ENCODE data around the gene LRRK2. TPM values are rescaled to one million over a fixed set of nuclear protein-coding genes. Genes with fewer than 3 reads are reported as not detected.

The LRRK2 gene
- total RNA-seq, 1 experiment from 2014 or later, result 0.26 TPM

GRCh38 chr12:40216516-40217288 is 8.1 kb upstream of the LRRK2 start:
- Histone ChIP-seq H3F3A (ENCODE audit: insufficient read depth, low read depth) (no peaks in the 10 kb centered on the region), H4K20me1 (ENCODE audit: insufficient read depth) (no peaks in the 10 kb centered on the region), H3K36me3 (ENCODE audit: low read depth) (no peaks in the 10 kb centered on the region), H3K27me3 (ENCODE audit: insufficient read depth, low read depth) (no peaks in the 10 kb centered on the region), H2AFZ (no peak overlapping the region), H3K9me3 (ENCODE audit: insufficient read depth, low read depth) (no peaks in the 10 kb centered on the region; the same call in 1 of the 2 replicates), H3K4me1 (replicated peaks; ENCODE audit: insufficient read depth) (no peaks in the 10 kb centered on the region), H3K9me2 (ENCODE audit: insufficient read depth) (no peaks in the 10 kb centered on the region; the same call in 1 of the 2 replicates), H3K4me2 (no peak overlapping the region), H3K79me2 (ENCODE audit: low read depth) (no peaks in the 10 kb centered on the region), H3K4me3 (no peak overlapping the region), H3K27ac (no peak overlapping the region)
- TF ChIP-seq EZH2 (IDR thresholded peaks at IDR 0.05; ENCODE audit: low read depth) (no peak), CTCF (conservative IDR thresholded peaks at IDR 0.05) (no peak)
- intact Hi-C loops (cut with micrococcal nuclease; ENCODE audit: unreplicated experiment), result no loop called here
- no TSS peak for BruUV-seq (replicated peaks)
- POLR2A ChIA-PET (ENCODE audit: unreplicated experiment), result no interaction called here
- DNase-seq, result no peak
- CTCF ChIA-PET, result no interaction called here

GRCh38 chr12:40219760-40220159 is 5.0 kb upstream of the LRRK2 start:
- intact Hi-C loops (cut with micrococcal nuclease; ENCODE audit: unreplicated experiment), result no loop called here

GRCh38 chr12:40222247-40222646 is 2.5 kb upstream of the LRRK2 start:
- no peak for TF ChIP-seq EZH2 (IDR thresholded peaks at IDR 0.05; ENCODE audit: low read depth)
- no peak for TF ChIP-seq CTCF (conservative IDR thresholded peaks at IDR 0.05)
- no peaks in the 10 kb centered on the region; the same call in 1 of the 2 replicates for H3K9me2 ChIP-seq (ENCODE audit: insufficient read depth)
- POLR2A ChIA-PET (ENCODE audit: unreplicated experiment), result no interaction called here
- H4K20me1 ChIP-seq (ENCODE audit: insufficient read depth), result no peaks in the 10 kb centered on the region
- H3K36me3 ChIP-seq (ENCODE audit: low read depth), result no peaks in the 10 kb centered on the region
- no peaks in the 10 kb centered on the region; the same call in 1 of the 2 replicates for H3K9me3 ChIP-seq (ENCODE audit: insufficient read depth, low read depth)
- no peaks in the 10 kb centered on the region for H3K79me2 ChIP-seq (ENCODE audit: low read depth)
- H3F3A ChIP-seq (ENCODE audit: insufficient read depth, low read depth), result no peaks in the 10 kb centered on the region
- H3K4me2 ChIP-seq, result no peak overlapping the region
- BruUV-seq (replicated peaks), result no TSS peak
- H2AFZ ChIP-seq, result no peak overlapping the region
- no peaks in the 10 kb centered on the region for H3K27me3 ChIP-seq (ENCODE audit: insufficient read depth, low read depth)
- H3K4me1 ChIP-seq (replicated peaks; ENCODE audit: insufficient read depth), result 0 out of 2 replicates have a peak, but pooled peaks cover 6% of the 10 kb centered on the region
- intact Hi-C loops (cut with micrococcal nuclease; ENCODE audit: unreplicated experiment), result no loop called here
- H3K4me3 ChIP-seq, result no peak overlapping the region
- DNase-seq, result no peak
- H3K27ac ChIP-seq, result no peak overlapping the region
- CTCF ChIA-PET, result no interaction called here

More at GRCh38 chr12:40219760-40220159, 5.0 kb upstream of the LRRK2 start:
- Histone ChIP-seq H3K4me1 (replicated peaks; ENCODE audit: insufficient read depth) (0 out of 2 replicates have a peak, but pooled peaks cover 6% of the 10 kb centered on the region), H3K36me3 (ENCODE audit: low read depth) (no peaks in the 10 kb centered on the region), H3K9me3 (ENCODE audit: insufficient read depth, low read depth) (no peaks in the 10 kb centered on the region; the same call in 1 of the 2 replicates), H3K9me2 (ENCODE audit: insufficient read depth) (no peaks in the 10 kb centered on the region; the same call in 1 of the 2 replicates), H3K27me3 (ENCODE audit: insufficient read depth, low read depth) (no peaks in the 10 kb centered on the region), H3K27ac (no peak overlapping the region), H2AFZ (no peak overlapping the region), H3F3A (ENCODE audit: insufficient read depth, low read depth) (no peaks in the 10 kb centered on the region), H3K4me3 (no peak overlapping the region), H4K20me1 (ENCODE audit: insufficient read depth) (no peaks in the 10 kb centered on the region), H3K4me2 (no peak overlapping the region), H3K79me2 (ENCODE audit: low read depth) (no peaks in the 10 kb centered on the region)
- no peak for TF ChIP-seq EZH2 (IDR thresholded peaks at IDR 0.05; ENCODE audit: low read depth)
- TF ChIP-seq CTCF (conservative IDR thresholded peaks at IDR 0.05), result no peak
- BruUV-seq (replicated peaks), result no TSS peak
- CTCF ChIA-PET, result no interaction called here
- DNase-seq, result no peak
- POLR2A ChIA-PET (ENCODE audit: unreplicated experiment), result no interaction called here
